ENCODE measurements around the gene ZNF683.

- TF ChIP-seq EZH2phosphoT487 (IDR thresholded peaks at IDR 0.05; ENCODE audit: borderline replicate concordance, low read length) (no peak), EZH2 (IDR thresholded peaks at IDR 0.05; ENCODE audit: low read length, unreplicated experiment) (no peak)
Observed at GRCh38 chr1:26376050-26376449, 3.5 kb upstream of the ZNF683 start.

Data from PC-3 (cell line).